Left ventricle myocardium inferior (tissue), 1 donor: ENCODE results near the gene TMEM120B. TPM values are rescaled to one million over a fixed set of nuclear protein-coding genes. Genes with fewer than 3 reads are reported as not detected.
A peak's percentile ranks its signal among the peaks of the same experiment; 100 is the strongest.

Experiments
- DNase-seq: peaks from one replicate; pipeline ENCODE4 v3.0.0-alpha.2; 2020
- H3K27ac ChIP-seq: fragments of 200-600 bp; replicated peaks from 2 replicates; pipeline ENCODE4 v1.8.0; 2021
- H3K27me3 ChIP-seq: fragments of 200-600 bp; 2 replicates; pipeline ENCODE4 v1.8.0; 2021; ENCODE audit warnings: low read depth
- H3K36me3 ChIP-seq: fragments of 200-600 bp; 2 replicates; pipeline ENCODE4 v1.8.0; 2021
- H3K4me1 ChIP-seq: fragments of 200-600 bp; 2 replicates; pipeline ENCODE4 v1.8.0; 2021
- H3K4me3 ChIP-seq: fragments of 200-600 bp; 2 replicates; pipeline ENCODE4 v1.8.0; 2021; ENCODE audit warnings: mild to moderate bottlenecking, moderate library complexity
- H3K9me3 ChIP-seq: fragments of 200-600 bp; replicated peaks from 2 replicates; pipeline ENCODE4 v1.8.0; 2021
- intact Hi-C: fragments of 100-400 bp; cut with micrococcal nuclease; formaldehyde crosslinking; loops from one replicate; pipeline ENCODE4 v1.11.0; 2022
- total RNA-seq: library from RNA; stranded (reverse); fragmentation: NEBNext Ultra II Directional; extraction: Animal tissue kit (Norgen Biotek cat#: 25700); gene quantifications from one replicate; pipeline ENCODE4 v1.2.1, GENCODE V29; 2021
- TF ChIP-seq, protein P1 (sequence below): fragments of 200-600 bp; IDR thresholded peaks from 2 replicates; pipeline ENCODE4 v1.8.0; 2021; ENCODE audit warnings: antibody characterized with exemption, mild to moderate bottlenecking, borderline replicate concordance
- donor health status: DM: no; HTN: yes; CAD: no; lungs with severe emphysema.

The TMEM120B gene
- total RNA-seq, 1 donor from 2014 or later: 9.2 TPM

DNA sequence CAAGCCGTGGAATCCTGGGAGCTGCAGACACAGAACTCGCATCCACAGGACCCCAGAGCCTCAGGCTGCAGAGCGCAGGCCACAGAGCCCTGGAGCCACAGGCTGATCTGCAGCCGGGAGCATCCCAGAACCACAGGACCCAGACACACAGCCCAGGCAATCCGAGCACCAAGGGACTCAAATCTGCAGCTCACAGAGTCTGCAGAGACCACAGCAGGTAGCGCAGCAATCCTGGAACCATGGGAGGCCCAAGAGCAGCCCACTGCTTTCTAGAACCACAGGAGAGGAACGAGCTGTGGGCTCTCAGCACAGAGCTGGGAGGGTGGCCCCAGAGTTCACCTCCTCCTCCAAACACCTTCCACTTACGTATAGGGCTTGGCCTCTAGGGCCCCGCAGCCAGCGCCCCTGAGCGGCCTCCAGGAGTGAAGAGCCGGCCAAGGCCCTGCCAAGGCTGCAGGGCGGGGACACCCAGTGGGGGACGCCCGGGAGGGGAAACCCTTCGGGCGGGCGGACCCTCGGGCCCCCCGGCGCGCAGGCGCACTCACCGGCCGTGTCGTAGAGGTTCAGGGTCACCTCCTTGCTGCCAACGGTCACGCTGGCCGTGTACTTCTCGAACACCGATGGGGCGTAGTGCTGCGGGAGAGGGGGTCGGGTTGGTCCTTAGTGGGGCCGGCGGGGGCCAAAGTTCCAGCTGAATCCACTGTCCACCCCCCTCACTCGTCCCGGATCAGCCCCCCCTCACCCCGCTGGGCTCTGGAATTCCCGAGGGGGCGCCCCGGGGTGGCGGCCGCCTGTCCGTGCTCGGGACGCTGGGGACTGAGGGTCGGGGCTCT, 80.3 kb downstream of the TMEM120B start:
- peak overlapping the region; percentile 100 for H3K27ac ChIP-seq
- peak; percentile 54 for DNase-seq
- H3K4me1 ChIP-seq: peaks cover 93% of the 10 kb centered on the region
- peaks cover 9% of the 10 kb centered on the region for H3K36me3 ChIP-seq
- no peaks in the 10 kb centered on the region for H3K27me3 ChIP-seq
- no peaks in the 10 kb centered on the region for H3K9me3 ChIP-seq
- TF ChIP-seq, protein P1, sequence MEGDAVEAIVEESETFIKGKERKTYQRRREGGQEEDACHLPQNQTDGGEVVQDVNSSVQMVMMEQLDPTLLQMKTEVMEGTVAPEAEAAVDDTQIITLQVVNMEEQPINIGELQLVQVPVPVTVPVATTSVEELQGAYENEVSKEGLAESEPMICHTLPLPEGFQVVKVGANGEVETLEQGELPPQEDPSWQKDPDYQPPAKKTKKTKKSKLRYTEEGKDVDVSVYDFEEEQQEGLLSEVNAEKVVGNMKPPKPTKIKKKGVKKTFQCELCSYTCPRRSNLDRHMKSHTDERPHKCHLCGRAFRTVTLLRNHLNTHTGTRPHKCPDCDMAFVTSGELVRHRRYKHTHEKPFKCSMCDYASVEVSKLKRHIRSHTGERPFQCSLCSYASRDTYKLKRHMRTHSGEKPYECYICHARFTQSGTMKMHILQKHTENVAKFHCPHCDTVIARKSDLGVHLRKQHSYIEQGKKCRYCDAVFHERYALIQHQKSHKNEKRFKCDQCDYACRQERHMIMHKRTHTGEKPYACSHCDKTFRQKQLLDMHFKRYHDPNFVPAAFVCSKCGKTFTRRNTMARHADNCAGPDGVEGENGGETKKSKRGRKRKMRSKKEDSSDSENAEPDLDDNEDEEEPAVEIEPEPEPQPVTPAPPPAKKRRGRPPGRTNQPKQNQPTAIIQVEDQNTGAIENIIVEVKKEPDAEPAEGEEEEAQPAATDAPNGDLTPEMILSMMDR: no peak
- peak overlapping the region; percentile 75 for H3K4me3 ChIP-seq
- intact Hi-C loops: loop anchor here (5.0 kb wide), 1 partner anchor 96 kb away; no protein-coding TSS in a partner anchor

GRCh38 chr12:121793440-121793837, 80.9 kb downstream of the TMEM120B start, which contains the start of gene RHOF:
TSS of gene RHOF (minus strand) at chr12:121793688. CDS start at chr12:121793633, 55 bp downstream.
- H3K9me3 ChIP-seq: no peaks in the 10 kb centered on the region
- TF ChIP-seq, protein P1: no peak
- peaks cover 93% of the 10 kb centered on the region for H3K4me1 ChIP-seq
- peak within 1 kb of the TSS; percentile 75 for H3K4me3 ChIP-seq
- intact Hi-C loops: loop anchor here (5.0 kb wide), 1 partner anchor 96 kb away; no protein-coding TSS in a partner anchor
- DNase-seq: peak; percentile 58
- H3K27ac ChIP-seq: peak within 1 kb of the TSS; percentile 100
- H3K27me3 ChIP-seq: no peaks in the 10 kb centered on the region
- peaks cover 9% of the 10 kb centered on the region for H3K36me3 ChIP-seq

- peak; percentile 90 for DNase-seq
- TF ChIP-seq, protein P1: peak; percentile 99
- intact Hi-C loops: loop anchor here (5.0 kb wide), 1 partner anchor 97 kb away; no protein-coding TSS in a partner anchor
- Histone ChIP-seq H3K36me3 (peaks cover 9% of the 10 kb centered on the region), H3K4me1 (peaks cover 93% of the 10 kb centered on the region), H3K27ac (peak overlapping the region; percentile 100), H3K9me3 (no peaks in the 10 kb centered on the region), H3K27me3 (no peaks in the 10 kb centered on the region), H3K4me3 (peak overlapping the region; percentile 75)
These were observed 81.4 kb downstream of the TMEM120B start for GRCh38 chr12:121793838-121794533.

DNA sequence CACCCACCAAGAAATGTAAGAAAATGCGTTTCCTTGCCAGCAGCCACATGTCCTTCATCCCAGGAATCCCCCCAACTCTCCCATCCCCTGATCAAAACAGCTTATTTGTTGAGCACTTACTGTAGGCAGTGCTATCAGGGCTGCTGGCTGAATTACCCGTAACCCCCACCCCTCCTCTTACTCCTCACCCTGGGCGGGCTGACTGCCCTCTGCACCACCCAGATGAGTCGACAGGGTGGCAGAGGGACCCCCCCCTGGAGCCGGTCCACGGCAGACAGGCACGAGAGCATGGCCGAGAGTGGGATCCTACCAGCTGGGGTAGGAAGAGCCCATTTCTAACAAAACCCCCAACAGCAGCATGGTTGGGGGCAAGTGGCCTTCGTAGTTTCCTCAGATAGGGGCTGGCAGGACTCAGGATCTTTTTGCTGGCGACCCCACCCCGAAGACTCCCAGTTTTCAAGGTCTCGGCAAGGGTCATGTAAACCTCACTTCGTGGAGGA, 82.0 kb downstream of the TMEM120B start:
- DNase-seq: no peak
- intact Hi-C loops: loop anchor here (5.0 kb wide), 1 partner anchor 97 kb away; no protein-coding TSS in a partner anchor

More for the DNA sequence above, 82.0 kb downstream of the TMEM120B start:
- H3K4me1 ChIP-seq: peaks cover 93% of the 10 kb centered on the region
- H3K36me3 ChIP-seq: peaks cover 9% of the 10 kb centered on the region
- H3K27me3 ChIP-seq: no peaks in the 10 kb centered on the region
- H3K27ac ChIP-seq: peak overlapping the region; percentile 100
- no peaks in the 10 kb centered on the region for H3K9me3 ChIP-seq
- peak overlapping the region; percentile 75 for H3K4me3 ChIP-seq
- TF ChIP-seq, protein P1: no peak
